NCI-H146 (cell line): ENCODE measurements around the gene PRDM16.
"Not testable (repeated sequence)": the region's sequence is repeated elsewhere in the genome, so short reads cannot be mapped to it uniquely, and the experiment has no call there.

ENCODE experiments used
- DNase-seq: peaks from one replicate; lab custom pipeline; 2025; lab: John Stamatoyannopoulos, UW

PRDM16 gene

DNA sequence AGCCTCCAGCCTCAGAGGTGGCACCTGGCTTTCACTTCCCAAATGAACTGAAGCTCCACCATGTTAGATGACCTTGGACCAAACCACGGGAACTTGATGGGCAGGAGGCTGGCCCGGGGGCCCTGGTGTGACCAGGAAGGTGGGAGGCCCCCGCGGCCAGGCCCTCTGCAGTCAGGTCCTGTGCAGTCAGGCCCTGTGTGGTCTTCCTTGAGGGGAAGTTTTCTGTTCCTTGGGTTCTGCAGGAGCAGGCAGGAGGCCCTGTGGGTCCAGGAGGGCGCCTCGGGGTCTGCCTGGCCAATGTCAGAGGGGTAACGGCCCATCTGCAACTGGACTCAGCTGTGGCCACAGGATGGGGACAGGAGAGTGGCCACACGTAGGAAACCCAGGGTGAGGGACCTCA lies 13.0 kb downstream of the PRDM16 start:
- DNase-seq: no peak

DNA sequence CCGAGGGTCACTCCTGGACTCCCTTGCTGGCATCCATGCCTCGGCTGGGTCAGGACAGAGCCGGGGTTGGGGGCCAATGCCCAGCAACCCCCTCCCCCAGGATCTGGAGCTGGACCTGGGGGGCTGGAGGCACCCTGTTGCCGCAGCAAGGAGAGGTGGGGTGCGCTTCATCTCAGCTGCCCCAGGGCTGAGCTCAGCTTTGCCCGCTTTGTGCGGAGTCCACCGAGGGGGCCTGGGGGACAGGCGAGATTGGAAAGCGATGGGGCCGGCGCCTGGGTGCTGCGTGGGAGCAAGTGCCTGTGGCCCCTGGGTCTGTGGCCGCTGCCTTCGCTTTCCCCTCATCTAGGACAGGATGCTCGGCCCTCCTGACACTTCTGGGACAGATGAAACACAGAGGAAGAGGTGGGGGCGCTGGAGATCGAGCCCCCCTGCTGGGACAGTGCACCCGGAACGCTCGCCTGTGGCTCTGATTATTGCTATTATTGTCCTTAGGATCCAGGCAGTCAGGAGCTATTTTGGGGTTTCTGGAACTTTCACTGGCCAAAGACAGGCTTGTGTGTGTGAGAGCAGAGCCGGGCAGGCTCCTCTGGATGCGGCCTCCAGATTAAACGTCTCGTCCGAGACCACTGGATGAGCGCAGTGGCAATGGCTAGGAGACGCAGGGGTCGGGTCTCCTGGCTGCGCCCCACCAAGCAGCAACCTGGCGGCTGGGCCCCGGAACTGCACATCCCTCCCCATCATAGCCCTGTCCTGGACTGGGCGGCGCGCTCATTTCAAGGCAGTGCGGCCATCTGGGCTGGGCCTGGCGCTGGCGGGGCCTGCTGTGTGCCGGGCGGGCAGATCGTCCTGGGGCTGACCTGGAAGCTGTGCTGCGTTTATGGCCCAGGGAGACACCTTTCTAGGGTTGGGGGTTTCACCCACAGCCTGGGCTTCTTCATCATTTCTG lies 13.8 kb downstream of the PRDM16 start:
- DNase-seq: no peak

DNA sequence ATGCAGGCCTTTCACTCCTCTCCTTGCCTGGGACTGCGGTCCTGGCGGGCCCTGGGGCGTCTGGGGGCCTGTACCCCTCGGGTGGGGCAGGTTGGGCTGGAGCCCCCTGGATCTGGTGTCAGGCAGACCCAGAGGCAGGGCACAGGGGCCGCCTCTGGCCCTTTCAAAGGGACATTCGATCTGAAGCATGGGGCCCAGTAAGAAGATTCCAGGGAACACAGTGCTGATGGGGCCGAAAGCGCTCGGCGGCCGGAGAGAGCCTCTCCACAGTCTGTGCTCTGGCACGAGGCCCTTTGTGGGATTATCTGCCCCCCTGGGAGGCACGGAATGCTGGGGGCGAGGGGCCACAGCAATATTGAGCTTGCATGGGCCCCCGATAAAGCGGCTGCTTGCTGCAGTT lies 15.2 kb downstream of the PRDM16 start:
- DNase-seq: no peak

GRCh38 chr1:3084726-3085125 lies 15.7 kb downstream of the PRDM16 start:
- no peak for DNase-seq

DNA sequence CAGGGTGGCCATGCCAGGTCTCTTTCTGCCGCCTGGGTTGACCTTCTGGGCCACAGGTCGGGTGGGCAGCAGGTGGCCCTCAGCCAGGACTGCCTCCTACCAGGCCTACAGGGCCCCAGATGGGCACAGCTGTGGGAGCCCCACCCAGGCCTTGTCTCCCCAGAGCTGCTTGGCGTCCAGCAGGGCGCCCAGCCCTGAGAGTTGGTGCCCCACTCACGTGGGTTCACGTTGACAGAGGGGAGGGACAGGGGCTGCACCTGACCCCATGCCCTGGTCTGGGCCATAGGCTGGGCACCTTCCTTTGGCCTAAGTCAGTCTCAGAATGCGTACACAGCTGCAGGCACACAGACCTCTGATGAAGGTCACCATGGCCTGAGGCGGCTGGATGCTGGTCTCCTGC lies 16.7 kb downstream of the PRDM16 start:
- DNase-seq: no peak

DNA sequence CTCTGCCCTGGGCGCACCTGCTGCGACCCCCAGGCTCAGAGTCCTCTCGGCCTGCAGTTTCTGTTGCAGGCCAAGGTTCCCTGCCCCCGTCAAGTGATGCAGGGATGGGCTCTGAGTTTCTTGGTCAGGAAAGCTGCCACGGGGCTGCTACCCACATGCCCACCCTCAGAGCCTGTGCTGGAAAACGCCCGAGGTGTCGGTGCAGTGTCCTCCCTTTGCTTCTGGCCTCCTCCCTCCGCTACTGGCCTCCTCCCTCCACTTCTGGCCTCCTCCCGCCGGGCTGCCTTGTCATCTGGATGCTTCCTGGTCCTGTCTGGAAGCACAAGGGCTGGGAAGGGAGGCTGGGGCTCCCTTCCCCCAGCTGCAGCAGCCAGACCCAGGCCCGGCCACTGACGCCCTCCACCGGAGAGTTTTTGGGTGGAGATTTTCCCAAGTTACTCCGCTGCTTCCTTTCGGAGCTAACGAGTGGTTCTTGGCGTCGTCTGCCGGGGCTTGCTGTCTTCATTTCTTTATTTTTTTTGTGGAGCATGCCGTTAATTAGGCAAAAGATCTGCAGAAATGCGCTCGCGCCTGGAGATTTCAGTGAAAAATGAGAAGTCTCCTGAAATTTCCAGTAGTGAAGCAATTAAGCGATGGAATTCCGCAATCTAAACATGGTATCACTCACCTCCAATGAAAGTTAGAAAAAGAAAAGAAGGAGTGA lies 17.4 kb downstream of the PRDM16 start:
- no peak for DNase-seq

- DNase-seq: no peak
Observed at GRCh38 chr1:3087049-3087448, 18.0 kb downstream of the PRDM16 start.

GRCh38 chr1:3087946-3088668 lies 19.1 kb downstream of the PRDM16 start:
- not testable (repeated sequence) for DNase-seq

GRCh38 chr1:3089490-3089889 lies 20.5 kb downstream of the PRDM16 start:
- DNase-seq: no peak

DNA sequence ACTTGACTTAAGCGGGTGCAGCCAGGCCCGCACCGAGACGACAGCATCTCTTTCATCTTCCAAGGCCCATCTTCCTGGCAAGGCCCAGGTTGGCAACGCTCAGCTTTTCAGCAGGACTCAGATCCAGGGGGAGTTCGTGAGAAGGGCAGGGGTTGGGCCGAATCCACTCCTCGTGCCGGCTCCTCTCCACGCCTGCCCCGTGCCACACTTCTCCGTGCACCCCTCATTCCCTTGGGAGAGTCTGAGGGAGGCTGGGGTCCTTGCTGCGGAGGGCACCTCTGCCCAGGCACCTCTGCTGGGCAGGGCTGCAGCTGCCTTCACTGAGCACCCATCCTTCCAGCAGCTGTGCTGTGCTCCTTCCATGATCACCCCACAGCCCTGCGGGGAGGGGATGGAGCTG lies 22.3 kb downstream of the PRDM16 start:
- no peak for DNase-seq

- no peak for DNase-seq
Observed at GRCh38 chr1:3092530-3092929, 23.5 kb downstream of the PRDM16 start.

DNA sequence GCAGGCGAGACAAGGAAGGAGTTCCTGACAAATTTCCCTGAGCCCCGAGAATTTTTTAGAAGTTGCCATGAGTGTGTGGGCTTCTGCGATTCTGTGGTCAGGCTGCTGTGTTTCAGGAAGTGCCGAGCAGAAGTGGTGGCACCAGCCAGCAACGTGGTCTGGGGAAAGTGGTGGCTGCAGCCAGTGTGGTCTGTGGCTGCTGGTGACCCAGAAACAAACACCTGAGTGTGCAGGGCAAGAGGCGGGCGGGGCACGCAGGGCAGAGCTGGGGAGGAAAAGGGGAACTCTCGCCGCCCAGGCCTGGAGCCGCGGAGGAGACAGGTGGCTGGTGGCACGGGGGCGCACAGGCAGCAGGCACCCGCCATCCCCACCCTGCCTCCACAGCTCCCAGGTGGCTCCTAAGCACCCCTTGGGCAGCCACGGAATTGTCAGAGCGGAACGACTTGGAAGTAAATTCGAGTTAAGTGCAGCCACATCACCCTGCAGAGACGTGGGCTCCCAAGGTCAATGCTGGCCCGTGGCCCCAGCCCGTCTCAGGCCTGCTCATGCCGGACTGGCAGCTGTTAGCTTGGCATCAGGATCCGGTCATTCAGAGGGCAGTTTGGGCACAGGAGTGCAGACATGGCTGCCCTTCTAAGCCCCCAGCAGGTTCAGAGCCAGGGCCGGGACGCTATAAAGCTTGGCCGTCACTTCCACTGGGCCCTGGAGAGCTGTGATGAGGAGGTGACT lies 25.1 kb downstream of the PRDM16 start:
- no peak for DNase-seq

DNA sequence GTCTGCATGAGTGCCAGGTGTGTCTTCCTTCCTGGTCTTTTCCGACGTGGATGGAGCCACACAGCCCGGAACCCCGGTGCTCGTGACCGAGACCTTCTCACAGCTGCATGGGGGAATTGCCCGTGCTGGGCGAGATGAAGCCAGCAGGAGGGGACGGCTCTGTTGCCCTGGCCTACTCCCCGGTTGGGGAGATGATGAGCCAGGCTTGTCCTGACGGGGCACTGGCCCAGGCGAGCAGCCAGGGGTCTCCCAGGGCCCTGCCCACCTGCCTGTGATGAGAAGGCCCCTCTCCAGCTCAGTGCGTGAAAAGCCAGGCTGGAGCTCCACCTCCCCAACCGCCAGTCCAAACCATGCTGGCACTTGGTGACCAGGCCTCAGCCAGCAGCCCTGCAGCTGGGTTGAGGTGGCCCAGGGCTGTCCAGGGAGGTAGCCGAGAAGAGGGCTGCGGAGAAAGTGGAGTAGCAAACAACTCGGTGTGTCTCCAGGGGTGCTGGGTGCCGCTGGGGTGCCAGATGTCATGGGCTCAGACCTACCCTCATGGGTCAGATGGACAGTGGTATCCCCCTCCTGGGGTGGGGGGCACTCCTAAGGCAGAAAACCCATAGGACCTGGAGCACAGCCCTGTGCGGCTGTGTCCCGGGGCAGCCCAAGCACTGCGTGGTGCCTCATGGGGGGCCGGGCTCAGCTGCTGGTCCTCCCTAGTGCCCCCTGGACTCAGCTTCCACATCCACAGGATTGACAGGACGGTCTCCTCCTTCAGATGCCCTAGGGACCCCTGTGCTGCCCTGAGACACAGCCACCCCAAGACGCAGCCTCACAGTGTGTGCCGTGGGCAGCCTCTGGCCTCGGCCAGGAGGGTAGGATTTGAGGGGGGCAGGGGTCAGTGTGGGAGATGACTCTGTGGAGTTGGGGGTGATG lies 26.1 kb downstream of the PRDM16 start:
- no peak for DNase-seq

GRCh38 chr1:3096345-3096744 lies 27.3 kb downstream of the PRDM16 start:
- no peak for DNase-seq

- no peak for DNase-seq
Observed at GRCh38 chr1:3097231-3097630, 28.2 kb downstream of the PRDM16 start.

GRCh38 chr1:3097861-3098260 lies 28.9 kb downstream of the PRDM16 start:
- DNase-seq: no peak

DNA sequence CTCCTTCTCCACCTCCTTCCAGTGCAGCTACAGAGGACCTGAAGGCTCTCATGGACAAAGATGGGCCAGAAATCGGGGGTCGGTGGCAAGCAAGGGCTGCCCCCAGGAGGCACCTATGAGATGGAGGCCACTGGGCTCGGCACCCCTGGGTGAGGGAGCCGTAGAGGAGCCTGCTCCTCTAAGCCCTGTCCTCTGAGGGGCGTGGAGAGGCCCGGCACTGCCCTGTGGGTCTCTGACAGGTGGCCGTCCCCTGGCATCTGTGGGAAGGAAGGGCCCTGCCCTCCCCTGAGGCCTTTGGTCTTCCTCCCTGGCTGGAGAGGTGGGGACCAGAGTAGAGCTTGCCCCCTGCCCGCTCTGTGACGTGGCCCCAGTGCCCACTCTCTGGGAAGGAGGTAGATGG lies 30.9 kb downstream of the PRDM16 start:
- DNase-seq: no peak

- DNase-seq: no peak
Observed at GRCh38 chr1:3101124-3101939, 32.3 kb downstream of the PRDM16 start.

- DNase-seq: no peak
Observed at GRCh38 chr1:3102641-3103040, 33.6 kb downstream of the PRDM16 start.
